T-helper 1 cell (primary cell): ENCODE results near the gene SYNC.
"Not testable (repeated sequence)": the region's sequence is repeated elsewhere in the genome, so short reads cannot be mapped to it uniquely, and the experiment has no call there.

Source experiments
- DNase-seq, 5 donors: peaks; one replicate each; pipeline ENCODE4 v3.0.0-alpha.2; 2012 to 2020

Gene SYNC

GRCh38 chr1:32642292-32642827, 60.2 kb downstream of the SYNC start:
- DNase-seq = not testable (repeated sequence)

DNA sequence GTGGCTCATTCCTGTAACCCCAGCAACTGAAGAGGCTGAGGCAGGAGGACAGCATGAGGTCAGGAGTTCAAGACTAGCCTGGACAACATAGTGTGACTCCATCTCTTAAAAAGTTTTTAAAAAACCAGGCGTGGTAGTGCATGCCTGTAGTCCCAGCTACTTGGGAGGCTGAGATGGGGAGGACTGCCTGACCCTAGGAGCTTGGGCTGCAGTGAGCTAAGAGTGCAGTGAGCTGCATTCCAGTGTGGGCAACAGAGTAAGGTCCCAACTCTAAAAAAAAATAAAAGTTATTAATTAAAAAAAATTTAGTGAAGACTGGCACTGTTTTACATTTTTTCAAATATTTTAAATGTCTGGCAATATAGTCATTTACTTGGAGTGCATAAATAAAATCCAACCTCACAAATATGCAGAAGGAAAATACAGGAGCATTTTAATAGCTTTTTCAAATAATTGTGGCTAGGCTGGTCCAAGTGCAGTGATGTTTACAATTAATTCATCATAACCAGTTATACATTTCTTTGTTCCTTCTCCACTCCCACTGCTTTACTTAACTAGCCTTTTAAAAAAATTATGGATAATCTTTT, 63.0 kb downstream of the SYNC start:
- DNase-seq = no peak

- no peak for DNase-seq
Measured at GRCh38 chr1:32636914-32637645, 65.5 kb downstream of the SYNC start.

DNA sequence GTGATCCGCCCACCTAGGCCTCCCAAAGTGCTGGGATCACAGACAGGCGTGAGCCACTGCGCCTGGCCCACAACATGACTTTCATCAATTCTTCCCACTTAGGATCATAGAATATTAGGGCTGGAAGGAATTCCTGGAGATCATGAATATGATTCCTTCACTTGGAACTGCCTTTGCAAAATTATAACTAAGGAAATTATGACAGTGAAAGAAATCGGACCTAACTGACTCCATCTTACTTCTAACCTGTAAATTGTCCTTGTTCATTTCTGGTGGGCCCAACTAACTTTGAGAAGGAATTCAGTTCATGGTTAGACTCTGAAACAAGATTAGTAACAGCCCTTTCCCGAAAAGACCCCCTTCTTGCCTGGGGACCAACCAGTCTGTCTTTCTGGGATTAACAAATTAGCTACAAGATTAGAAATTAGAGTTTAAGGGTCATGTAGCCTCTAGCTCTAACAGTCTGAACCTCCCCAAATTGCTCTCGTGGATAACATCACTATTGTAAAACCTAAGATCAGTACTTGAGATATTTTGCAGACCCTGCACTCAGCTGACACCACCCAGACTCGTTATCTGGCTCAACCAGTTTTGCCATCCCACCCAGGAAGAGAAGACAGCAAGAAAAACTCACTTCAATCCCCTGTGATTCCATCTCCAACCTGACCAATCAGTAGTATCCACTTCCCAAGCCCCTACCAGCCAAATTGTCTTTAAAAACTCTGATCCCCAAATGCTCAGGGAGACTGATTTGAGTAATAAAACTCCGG, 66.9 kb downstream of the SYNC start:
- DNase-seq = no peak

DNA sequence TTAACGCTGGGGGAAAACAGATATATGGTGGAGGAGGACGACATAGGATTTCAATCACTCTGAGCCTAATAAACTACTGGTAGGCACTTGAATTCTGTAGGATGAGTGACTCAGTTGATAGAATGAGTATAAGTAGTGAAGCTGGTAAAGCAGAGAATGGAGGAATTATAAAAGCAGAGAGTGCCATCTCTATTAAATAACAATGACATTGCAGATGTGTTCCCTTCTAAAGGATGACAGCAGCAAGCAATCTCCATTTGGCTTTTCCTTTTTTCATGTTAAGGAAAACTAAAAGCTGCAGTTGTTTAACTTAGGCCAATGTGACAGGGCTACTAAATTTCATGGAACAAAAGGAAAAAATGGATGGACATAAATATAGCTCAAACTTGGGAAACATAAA, 69.7 kb downstream of the SYNC start:
- no peak for DNase-seq

DNA sequence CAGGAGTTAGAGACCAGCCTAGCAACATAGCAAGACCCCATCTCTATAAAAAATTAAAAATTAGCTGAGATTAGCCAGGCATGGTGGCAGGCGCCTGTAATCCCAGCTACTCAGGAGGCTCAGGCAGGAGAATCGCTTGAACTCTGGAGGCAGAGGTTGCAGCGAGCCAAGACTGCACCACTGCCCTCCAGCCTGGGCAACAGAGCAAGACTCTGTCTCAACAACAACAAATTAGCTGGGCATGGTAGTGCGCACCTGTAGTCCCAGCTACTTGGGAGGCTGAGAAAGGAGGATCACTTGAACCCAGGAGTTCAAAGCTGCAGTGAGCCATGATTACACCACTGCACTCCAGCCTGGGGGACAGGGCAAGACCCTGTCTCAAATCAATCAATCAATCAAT, 72.4 kb downstream of the SYNC start:
- DNase-seq = not testable (repeated sequence)
